ENCODE results near the gene CAPN8.

Gene CAPN8

GRCh38 chr1:223707256-223708000 lies 41.9 kb upstream of the CAPN8 start:
- no peak for TF ChIP-seq CTCF (conservative IDR thresholded peaks at IDR 0.05; ENCODE audit: low read depth, low read length)
- DNase-seq (ENCODE audit: low read depth) = peak; percentile 98
- peak overlapping the region; percentile 3 for H3K4me3 ChIP-seq (ENCODE audit: low read length)

- no peak overlapping the region for H3K4me3 ChIP-seq (ENCODE audit: low read length)
- no peak for TF ChIP-seq CTCF (conservative IDR thresholded peaks at IDR 0.05; ENCODE audit: low read depth, low read length)
- no peak for DNase-seq (ENCODE audit: low read depth)
These were observed 40.8 kb upstream of the CAPN8 start for GRCh38 chr1:223706077-223706973.

GRCh38 chr1:223704921-223705878 lies 39.7 kb upstream of the CAPN8 start:
- DNase-seq (ENCODE audit: low read depth) = no peak
- no peak overlapping the region for H3K4me3 ChIP-seq (ENCODE audit: low read length)
- TF ChIP-seq CTCF (conservative IDR thresholded peaks at IDR 0.05; ENCODE audit: low read depth, low read length) = no peak

GRCh38 chr1:223703668-223704013 lies 38.1 kb upstream of the CAPN8 start:
- H3K4me3 ChIP-seq (ENCODE audit: low read length) = no peak overlapping the region
- DNase-seq (ENCODE audit: low read depth) = no peak
- no peak for TF ChIP-seq CTCF (conservative IDR thresholded peaks at IDR 0.05; ENCODE audit: low read depth, low read length)

GRCh38 chr1:223702735-223703667 lies 37.5 kb upstream of the CAPN8 start:
- TF ChIP-seq CTCF (conservative IDR thresholded peaks at IDR 0.05; ENCODE audit: low read depth, low read length) = no peak
- no peak for DNase-seq (ENCODE audit: low read depth)
- no peak overlapping the region for H3K4me3 ChIP-seq (ENCODE audit: low read length)
